Measurements from ENCODE around the gene HLA-DMB.

- TF ChIP-seq MAX (IDR thresholded peaks at IDR 0.05; ENCODE audit: insufficient read depth, insufficient read length) (no peak), CTCF (IDR thresholded peaks at IDR 0.05; ENCODE audit: extremely low read depth in 1 of 2, insufficient read depth in 1 of 2, low read depth in 1 of 2, low read length in 2 of 2) (no peak), POLR2AphosphoS5 (IDR thresholded peaks at IDR 0.05; ENCODE audit: insufficient read depth, low read depth, low read length) (no peak)
Measured at GRCh38 chr6:32975886-32976285, 35.1 kb upstream of the HLA-DMB start.
